HG03025 (cell line): ENCODE results near the gene NCBP3.

ENCODE experiments used
- ATAC-seq: cut with Tn5 transposase; IDR thresholded peaks from one replicate; pipeline ENCODE4 v1.9.1; 2021; ENCODE audit warnings: mild to moderate bottlenecking, moderate library complexity; ENCODE audit not compliant: unreplicated experiment, low FRiP score

Gene NCBP3

DNA sequence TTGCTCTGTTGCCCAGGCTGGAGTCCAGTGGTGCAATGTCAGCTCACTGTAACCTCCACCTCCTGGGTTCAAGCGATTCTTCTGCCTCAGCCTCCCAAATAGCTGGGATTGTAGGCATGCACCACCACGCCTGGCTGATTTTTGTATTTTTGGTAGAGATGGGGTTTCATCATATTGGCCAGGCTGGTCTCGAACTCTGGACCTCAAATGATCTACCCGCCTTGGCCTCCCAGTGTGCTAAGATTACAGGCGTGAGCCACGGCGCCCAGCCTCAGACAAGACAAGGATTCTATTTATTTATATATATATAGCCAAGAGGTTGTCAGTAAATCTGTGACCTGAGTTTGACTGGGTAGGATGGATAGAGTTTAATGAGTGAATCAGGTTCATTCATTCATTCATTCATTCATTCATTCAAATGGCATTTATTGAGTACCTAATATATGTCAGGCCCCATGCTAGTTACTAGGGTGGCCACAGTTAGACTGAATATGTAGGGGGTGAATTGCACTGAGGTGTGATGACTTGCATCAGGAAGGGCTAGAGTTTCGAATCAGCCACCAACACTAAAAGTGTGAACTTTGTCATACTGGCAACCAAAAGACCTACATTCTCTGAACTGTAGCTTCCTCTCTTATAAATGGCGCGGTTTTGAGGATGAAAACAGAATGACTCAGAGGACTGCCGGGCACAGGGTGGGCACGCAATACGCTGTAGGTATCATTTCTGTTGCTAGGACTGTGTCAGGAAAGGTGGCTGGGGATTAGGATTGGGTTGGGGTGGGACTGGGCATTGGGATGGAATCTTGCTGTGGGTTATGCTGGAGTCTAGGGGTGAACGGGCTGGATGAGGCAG, 82.9 kb downstream of the NCBP3 start:
- no peak for ATAC-seq

DNA sequence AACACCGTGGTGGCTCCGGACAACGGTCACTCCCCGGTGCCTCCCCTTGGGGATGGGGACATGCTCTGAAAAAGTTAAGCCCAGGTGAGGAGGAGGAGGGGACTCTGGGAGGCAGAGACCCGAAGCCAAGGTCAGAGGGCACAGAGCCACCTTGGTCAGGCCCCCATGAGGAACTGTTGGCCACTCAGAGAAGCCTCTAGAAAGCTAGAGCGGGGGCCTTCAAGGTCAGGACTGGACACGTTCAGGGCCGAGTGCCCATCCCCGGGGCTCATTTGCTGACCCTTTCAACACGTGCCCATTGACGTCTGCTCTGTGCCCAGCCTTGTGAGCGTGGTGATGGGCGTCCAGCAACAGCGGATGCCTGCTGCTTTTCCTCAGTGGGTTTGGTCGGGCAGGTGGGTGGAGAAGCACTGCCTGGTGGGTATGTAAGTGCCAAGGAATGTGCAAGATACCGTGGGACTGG, 84.1 kb downstream of the NCBP3 start:
- ATAC-seq = no peak

DNA sequence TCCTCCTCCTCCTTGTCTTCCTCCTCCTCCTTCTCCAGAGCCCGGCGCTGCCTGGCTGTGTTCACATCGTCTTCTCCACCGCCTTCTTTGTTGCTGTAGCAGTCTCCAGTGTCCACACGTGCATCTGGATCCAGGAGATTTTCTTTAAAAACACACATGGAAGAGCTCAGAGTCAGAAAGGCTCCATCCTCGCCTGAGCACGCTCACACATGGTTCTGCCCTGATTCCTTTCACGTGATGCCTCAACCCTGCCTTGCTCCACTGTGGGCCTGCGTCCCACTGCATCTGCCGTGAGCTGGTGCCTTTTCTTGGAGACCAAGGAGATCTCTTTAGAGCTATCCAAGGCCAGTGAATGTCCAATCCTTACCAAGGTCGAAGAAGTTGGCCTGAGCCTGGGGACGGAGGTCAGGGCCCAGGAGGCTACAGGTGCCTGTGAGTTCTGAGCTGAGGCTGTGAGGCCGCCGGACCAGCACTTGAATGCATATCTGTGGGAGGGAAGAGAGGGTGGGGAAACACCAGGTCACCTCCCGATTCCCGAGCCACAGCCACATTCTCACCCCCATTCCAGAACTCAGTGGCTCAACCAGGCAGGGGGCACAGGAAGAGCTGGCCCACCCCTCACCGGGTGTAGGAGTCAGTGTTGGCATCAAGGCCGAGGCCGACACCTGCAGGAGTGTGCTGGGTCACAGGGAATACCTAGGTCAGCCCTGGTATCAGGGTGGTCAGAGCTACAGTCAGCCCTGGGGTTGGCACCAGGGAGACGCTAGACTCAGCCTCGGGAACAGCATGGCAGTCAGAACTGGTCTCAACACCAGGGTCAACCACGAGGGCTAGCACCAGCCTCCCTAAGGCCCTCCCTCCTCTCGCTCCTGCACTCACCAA, 84.8 kb downstream of the NCBP3 start:
- no peak for ATAC-seq

DNA sequence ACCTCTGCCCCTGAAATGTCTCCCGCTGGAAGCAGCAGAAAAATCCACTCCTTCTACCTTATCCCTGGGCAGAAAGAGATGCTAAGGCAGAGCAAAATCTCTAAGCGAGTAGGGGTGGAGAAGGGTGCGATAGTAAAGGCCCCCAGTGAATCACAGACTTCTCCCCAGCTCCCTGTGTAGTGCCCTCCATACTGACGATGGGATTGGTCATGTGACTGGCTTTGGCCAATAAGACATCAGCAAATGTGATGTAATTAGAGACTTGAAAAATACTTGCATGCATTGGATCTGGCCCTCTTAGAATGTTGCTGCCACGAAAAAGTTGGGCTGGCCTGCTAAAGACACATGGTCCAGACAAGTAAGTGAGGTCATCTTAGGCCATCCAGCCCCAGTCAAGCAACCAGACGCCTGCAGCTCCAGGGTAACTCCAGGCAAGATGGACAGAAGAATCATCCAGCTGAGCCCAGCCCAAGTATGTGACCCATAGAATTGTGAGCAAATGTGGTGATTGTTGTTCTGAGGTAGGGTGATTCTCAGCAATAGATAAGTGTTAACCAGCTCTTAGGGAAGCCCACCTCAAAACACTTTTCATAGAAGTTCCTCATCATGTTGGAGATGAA, 86.3 kb downstream of the NCBP3 start:
- ATAC-seq = no peak

DNA sequence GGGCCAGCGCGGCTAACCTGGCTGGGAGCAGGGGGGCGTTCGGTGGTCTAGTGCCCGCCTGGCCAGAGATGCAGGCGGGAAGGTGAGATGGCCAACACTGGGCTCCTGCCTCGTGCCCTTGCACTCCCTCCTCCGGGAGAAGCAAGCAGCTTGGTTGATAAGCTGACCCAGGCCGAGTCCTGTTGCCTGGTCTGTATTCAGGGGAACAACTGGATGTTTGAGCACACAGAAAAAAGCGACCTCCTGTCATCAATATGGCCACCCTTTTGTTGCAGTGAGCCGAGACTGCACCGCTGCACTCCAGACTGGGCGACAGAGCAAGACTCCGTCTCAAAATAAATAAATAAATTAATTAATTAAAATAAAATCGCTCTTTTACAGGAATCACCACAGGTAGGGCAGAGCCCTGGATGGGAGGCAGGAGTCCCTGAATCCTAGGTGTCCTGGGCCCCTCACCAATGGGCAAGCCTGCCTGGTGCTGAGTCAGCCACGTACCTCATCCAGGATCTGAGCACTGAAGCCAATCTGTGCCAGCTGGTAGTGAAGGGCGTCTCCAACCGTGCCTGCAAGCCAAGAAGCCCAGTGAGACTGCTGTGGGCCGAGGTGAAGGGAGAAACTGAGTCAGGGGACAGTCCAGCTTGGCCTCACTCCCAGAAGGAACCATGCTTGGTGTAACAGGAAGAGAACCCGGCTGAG, 90.6 kb downstream of the NCBP3 start:
- no peak for ATAC-seq

DNA sequence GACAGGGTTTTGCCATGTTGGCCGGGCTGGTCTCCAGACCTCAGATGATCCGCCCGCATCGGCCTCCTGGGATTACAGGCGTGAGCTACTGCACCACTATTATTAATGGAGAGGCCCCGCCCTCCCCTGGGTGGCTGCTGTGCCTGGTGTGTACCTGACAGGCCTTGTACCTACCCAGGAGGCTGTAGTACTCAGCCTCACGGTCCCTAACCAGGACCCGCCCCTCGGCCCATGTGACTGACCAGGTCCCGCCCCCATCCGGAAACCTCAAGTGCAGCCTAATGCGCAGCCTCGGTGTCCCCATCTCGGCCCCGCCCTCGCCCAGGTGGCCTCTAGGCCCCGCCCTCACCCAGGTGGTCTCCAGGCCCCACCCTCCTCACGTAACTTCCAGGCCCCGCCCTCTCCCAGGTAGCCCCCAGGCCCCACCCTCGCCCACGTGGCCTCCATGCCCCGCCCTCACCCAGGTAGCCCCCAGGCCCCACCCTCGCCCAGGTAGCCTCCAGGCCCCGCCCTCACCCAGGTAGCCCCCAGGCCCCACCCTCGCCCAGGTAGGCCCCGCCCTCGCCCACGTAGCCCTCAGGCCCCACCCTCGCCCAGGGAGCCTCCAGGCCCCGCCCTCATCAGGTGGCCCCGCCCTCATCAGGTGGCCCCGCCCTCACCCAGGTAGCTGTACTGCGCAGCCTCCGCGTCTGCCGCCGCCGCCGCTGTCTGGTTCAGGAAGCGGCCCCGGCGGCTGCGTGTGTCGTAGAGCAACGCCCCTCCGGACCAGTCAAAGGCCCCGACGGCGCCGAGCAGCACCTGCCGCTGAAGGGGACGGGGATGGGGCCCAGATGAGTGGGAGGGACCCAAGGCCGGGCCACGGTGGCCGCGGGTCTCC, 91.3 kb downstream of the NCBP3 start:
- ATAC-seq = no peak

DNA sequence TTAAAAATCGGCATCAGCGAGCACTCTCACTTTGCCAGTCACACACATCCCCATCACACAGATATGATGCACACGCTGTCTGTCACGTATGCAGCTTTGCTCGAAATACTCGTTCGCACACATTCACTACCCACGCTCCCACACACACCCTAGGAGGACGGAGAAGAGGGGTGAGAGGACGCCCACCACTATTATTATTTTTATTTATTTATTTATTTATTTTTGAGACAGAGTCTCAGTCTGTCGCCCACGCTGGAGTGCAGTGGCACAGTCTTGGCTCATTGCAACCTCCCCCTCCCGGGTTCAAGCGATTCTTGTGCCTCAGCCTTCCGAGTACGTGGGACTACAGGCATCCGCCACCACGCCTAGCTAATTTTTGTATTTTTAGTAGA, 92.0 kb downstream of the NCBP3 start:
- ATAC-seq = no peak

DNA sequence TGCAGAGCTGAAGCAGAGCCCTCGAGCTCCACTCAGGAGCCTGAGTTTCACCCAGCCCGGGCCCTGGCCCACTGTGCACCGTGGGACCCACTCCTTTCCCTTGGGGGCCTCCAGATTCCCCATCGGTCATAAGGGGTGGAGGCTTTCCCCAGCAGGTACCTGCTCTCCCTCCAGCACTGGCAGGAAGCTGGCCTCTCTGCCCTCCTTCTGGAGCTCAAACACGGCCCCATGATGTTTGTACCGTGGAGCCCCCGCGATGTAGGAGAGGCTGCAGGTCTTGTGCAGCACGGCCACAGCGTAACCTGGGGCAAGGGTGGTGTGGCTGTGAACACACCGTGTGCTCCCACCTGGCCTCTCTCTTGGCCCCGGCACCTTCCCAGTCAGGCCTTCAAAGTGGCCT, 92.4 kb downstream of the NCBP3 start:
- ATAC-seq = no peak
